ENCODE data around the gene WRNIP1. TPM values are rescaled to one million over a fixed set of nuclear protein-coding genes. Genes with fewer than 3 reads are reported as not detected.

Gene WRNIP1
- total RNA-seq, 1 donor from 2014 or later: 73.6 TPM

DNA sequence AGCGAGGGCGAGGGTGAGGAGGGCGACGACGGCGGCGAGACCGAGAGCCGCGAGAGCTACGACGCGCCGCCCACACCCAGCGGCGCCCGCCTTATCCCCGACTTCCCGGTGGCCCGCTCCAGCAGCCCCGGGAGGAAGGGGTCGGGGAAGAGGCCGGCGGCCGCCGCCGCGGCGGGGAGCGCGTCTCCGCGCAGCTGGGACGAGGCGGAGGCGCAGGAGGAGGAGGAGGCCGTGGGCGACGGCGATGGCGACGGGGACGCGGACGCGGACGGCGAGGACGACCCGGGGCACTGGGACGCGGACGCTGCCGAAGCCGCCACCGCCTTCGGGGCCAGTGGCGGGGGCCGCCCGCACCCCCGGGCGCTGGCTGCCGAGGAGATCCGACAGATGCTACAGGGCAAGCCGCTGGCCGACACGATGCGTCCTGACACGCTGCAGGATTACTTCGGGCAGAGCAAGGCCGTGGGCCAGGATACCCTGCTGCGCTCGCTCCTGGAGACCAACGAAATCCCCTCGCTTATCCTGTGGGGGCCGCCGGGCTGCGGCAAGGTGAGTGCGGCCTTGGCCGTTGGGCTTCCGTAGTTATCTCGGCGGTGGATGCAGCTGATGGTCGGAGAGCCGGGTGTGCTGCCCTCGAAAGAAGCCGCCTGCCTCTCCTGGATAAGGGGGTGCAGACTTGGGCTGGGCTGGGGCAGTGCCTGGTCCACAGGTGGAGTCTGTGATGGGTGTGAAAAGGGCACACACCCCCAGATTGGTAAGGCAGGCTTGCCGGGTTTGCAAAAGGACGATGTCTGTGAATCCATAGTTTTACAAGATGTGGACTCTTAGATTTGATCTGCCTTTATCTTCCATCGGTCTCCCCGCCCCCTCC is 938 bp downstream of the WRNIP1 start:
- DNase-seq (ENCODE audit: low read depth): no peak
- Histone ChIP-seq H3K36me3 (ENCODE audit: control insufficient read depth, insufficient read depth, low read length) (peaks cover 2% of the 10 kb centered on the region), H3K4me3 (ENCODE audit: low read depth, low read length) (peak overlapping the region; percentile 97), H3K27me3 (ENCODE audit: control insufficient read depth, insufficient read depth, low read length) (no peaks in the 10 kb centered on the region)
- TF ChIP-seq, protein P1, sequence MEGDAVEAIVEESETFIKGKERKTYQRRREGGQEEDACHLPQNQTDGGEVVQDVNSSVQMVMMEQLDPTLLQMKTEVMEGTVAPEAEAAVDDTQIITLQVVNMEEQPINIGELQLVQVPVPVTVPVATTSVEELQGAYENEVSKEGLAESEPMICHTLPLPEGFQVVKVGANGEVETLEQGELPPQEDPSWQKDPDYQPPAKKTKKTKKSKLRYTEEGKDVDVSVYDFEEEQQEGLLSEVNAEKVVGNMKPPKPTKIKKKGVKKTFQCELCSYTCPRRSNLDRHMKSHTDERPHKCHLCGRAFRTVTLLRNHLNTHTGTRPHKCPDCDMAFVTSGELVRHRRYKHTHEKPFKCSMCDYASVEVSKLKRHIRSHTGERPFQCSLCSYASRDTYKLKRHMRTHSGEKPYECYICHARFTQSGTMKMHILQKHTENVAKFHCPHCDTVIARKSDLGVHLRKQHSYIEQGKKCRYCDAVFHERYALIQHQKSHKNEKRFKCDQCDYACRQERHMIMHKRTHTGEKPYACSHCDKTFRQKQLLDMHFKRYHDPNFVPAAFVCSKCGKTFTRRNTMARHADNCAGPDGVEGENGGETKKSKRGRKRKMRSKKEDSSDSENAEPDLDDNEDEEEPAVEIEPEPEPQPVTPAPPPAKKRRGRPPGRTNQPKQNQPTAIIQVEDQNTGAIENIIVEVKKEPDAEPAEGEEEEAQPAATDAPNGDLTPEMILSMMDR (IDR thresholded peaks at IDR 0.05; ENCODE audit: insufficient read depth, low read length, poor library complexity, severe bottlenecking): no peak

DNA sequence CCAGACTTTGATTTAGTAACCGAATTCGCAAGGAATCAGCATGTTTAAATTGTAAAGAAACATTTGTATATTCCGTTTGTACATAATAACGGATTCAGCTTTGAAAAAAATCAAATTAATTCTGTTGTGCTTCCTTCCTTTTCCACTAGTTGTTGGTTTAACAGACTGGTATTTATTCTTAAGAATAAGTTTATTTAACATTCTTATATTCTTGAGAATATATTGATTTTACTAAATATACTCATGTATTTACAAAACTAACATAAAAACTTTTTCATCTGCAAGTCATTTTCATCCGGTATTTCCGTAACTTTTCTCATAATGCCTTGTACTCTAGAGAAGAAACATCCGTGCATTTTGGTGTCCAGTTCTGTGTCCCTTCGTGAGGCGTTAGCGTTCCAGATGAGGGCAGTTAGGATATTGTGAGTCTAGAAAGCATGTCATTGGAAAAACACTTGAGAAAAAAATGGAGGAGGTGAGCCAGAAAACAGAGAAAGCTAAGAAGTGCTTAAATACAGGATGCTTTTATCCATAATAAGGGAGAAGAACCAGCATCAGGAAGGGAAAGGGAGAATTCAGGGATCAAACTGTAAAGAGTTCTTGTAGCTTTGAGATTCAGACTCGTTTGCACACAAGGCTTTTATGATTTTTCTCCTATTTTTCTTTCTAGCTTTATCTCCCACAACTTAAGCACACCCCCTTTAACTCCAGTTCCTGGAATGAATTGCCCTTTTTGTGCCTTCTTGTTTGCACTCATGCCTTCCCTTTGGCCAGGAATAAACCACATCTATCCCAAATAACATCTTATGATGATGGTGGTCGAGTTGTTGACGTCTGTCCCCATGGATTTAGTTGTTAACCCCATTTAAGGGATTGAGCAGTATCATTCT is 1.8 kb downstream of the WRNIP1 start:
- TF ChIP-seq, protein P1 (IDR thresholded peaks at IDR 0.05; ENCODE audit: insufficient read depth, low read length, poor library complexity, severe bottlenecking): peak; percentile 1
- Histone ChIP-seq H3K27me3 (ENCODE audit: control insufficient read depth, insufficient read depth, low read length) (no peaks in the 10 kb centered on the region), H3K4me3 (ENCODE audit: low read depth, low read length) (peak overlapping the region; percentile 97), H3K36me3 (ENCODE audit: control insufficient read depth, insufficient read depth, low read length) (peaks cover 2% of the 10 kb centered on the region)
- no peak for DNase-seq (ENCODE audit: low read depth)

DNA sequence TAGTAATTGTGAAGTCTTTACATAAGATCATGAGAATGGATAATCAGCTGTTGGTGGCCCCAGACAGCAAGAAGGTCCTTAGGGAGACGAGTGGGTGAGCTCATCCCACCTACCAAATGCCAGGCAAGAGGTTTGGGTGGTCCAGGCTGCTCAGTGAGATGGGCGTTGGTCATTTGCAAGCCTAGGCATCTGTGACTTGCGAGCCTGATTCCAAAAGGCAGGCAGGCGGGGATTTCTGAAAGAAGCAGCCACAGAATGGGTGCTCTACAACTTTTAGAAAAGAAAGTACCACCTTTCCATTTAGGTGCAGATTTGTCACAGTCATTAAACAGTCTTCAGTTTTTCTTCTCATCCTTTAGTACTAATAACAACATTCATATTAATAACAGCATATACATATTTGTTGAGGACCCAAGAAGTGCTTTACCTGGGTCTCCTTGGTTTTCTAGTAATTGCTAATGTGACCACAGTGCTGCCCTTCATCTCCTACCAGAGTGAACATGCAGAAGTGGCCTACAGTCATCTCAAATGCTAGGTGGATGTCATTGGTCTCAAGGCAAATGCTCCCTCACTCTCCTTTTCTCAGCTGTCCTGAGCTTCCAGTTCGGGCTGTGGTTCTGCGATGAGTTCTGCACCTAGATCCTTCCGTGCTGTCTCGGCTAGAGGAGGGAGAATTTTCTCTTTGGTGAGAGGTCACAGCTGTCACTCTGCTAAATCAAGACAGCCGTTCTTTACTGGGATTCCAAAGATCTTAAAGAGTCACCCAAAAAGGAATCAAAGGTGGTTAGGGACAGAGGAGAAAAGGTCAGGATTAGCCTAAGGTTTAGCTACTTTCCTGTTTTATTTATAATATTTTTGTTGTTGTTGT is 2.7 kb downstream of the WRNIP1 start:
- Histone ChIP-seq H3K4me3 (ENCODE audit: low read depth, low read length) (peak overlapping the region; percentile 97), H3K27me3 (ENCODE audit: control insufficient read depth, insufficient read depth, low read length) (no peaks in the 10 kb centered on the region), H3K36me3 (ENCODE audit: control insufficient read depth, insufficient read depth, low read length) (peaks cover 2% of the 10 kb centered on the region)
- TF ChIP-seq, protein P1 (IDR thresholded peaks at IDR 0.05; ENCODE audit: insufficient read depth, low read length, poor library complexity, severe bottlenecking): no peak
- DNase-seq (ENCODE audit: low read depth): no peak

DNA sequence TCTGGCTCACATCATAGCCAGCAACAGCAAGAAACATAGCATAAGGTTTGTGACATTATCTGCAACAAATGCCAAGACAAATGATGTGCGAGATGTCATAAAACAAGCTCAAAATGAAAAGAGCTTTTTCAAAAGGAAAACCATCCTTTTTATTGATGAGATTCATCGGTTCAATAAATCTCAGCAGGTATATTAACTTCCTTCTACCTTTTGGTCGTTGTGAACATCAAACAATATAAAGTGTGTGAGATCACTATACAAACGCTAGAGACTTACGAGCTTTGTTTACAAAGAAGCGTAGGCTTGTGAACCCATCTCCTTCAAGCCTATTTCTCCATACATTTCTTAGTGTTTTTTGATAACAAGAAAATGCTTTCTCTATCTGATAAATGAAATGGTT is 3.5 kb downstream of the WRNIP1 start:
- TF ChIP-seq, protein P1 (IDR thresholded peaks at IDR 0.05; ENCODE audit: insufficient read depth, low read length, poor library complexity, severe bottlenecking): no peak
- DNase-seq (ENCODE audit: low read depth): no peak
- Histone ChIP-seq H3K27me3 (ENCODE audit: control insufficient read depth, insufficient read depth, low read length) (no peaks in the 10 kb centered on the region), H3K36me3 (ENCODE audit: control insufficient read depth, insufficient read depth, low read length) (peaks cover 2% of the 10 kb centered on the region), H3K4me3 (ENCODE audit: low read depth, low read length) (no peak overlapping the region)

DNA sequence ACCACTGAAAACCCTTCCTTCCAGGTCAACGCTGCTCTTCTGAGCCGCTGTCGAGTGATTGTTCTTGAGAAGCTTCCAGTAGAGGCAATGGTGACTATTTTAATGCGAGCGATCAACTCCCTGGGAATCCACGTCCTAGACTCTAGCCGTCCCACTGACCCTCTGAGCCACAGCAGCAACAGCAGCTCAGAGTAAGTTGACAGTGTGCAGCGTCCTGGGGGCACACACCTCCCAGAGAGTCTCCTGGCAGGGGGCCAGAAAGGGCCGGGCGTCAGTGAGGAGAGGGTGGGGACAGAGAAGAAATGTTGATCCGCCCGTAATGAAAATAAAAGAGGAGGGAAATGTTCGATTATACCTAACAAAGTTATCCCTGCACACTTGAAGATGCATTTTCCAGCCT is 5.0 kb downstream of the WRNIP1 start:
- H3K36me3 ChIP-seq (ENCODE audit: control insufficient read depth, insufficient read depth, low read length): peaks cover 2% of the 10 kb centered on the region
- H3K4me3 ChIP-seq (ENCODE audit: low read depth, low read length): no peak overlapping the region
- no peaks in the 10 kb centered on the region for H3K27me3 ChIP-seq (ENCODE audit: control insufficient read depth, insufficient read depth, low read length)
- TF ChIP-seq, protein P1 (IDR thresholded peaks at IDR 0.05; ENCODE audit: insufficient read depth, low read length, poor library complexity, severe bottlenecking): no peak
- no peak for DNase-seq (ENCODE audit: low read depth)

All from kidney epithelial cell (primary cell).